Activated B cell treated with CpG ODN at 0.5 μM for 24 hours (primary cell): ENCODE results near the gene RTP3. TPM values are rescaled to one million over a fixed set of nuclear protein-coding genes. Genes with fewer than 3 reads are reported as not detected.

Experiments used
- ATAC-seq: fragments of 200-7000 bp; cut with Tn5 transposase; one replicate; pipeline ENCODE4 v1.10.0; 2021; ENCODE audit warnings: low read depth, mild to moderate bottlenecking, moderate library complexity
- CTCF ChIA-PET: fragments of 350-600 bp; sonication (Branson Sonifier 250); formaldehyde crosslinking; loops from one replicate; lab custom pipeline; 2021; ENCODE audit warnings: antibody characterized with exemption; lab: Charles Lee
- POLR2A ChIA-PET: fragments of 350-600 bp; sonication (Branson Sonifier 250); formaldehyde crosslinking; loops from one replicate; lab custom pipeline; 2021; ENCODE audit warnings: antibody characterized with exemption; lab: Charles Lee
- DNase-seq: peaks from one replicate; pipeline ENCODE4 v3.0.0; 2022
- H3K27ac Mint-ChIP-seq: one replicate; pipeline ENCODE4 v1.8.0; 2020; ENCODE audit warnings: mixed read lengths
- H3K27me3 Mint-ChIP-seq: one replicate; pipeline ENCODE4 v1.8.0; 2021; ENCODE audit warnings: mixed read lengths
- H3K36me3 Mint-ChIP-seq: one replicate; pipeline ENCODE4 v1.8.0; 2021; ENCODE audit warnings: low read depth, mixed read lengths
- H3K4me1 Mint-ChIP-seq: one replicate; pipeline ENCODE4 v1.8.0; 2021; ENCODE audit warnings: mixed read lengths
- H3K4me3 Mint-ChIP-seq: one replicate; pipeline ENCODE4 v1.8.0; 2020; ENCODE audit warnings: mild to moderate bottlenecking, mixed read lengths
- H3K9me3 Mint-ChIP-seq: one replicate; pipeline ENCODE4 v1.8.0; 2020; ENCODE audit warnings: mixed read lengths
- CTCF ChIP-seq: fragments of 200-600 bp; IDR thresholded peaks from one replicate; pipeline ENCODE4 v1.8.0; 2022; ENCODE audit warnings: antibody characterized with exemption, mild to moderate bottlenecking
- intact Hi-C: fragments of 100-400 bp; cut with micrococcal nuclease; formaldehyde crosslinking; loops from one replicate; pipeline ENCODE4 v1.15.1; 2024
- total RNA-seq: library from RNA; stranded (reverse); gene quantifications from 2 replicates; pipeline ENCODE4 v1.2.3, GENCODE V29; 2022

Gene RTP3
- total RNA-seq, 1 donor from 2014 or later: not detected

- ATAC-seq (no peak), DNase-seq (no peak)
- peaks cover 40% of the 10 kb centered on the region for H3K27me3 Mint-ChIP-seq
- H3K36me3 Mint-ChIP-seq: no peaks in the 10 kb centered on the region
- no peaks in the 10 kb centered on the region for H3K4me1 Mint-ChIP-seq
- peaks cover 8% of the 10 kb centered on the region for H3K9me3 Mint-ChIP-seq
- intact Hi-C loops: no loop called here
- no peak overlapping the region for H3K4me3 Mint-ChIP-seq
- no peak for TF ChIP-seq CTCF
- CTCF ChIA-PET: no interaction called here
- POLR2A ChIA-PET: no interaction called here
- no peak overlapping the region for H3K27ac Mint-ChIP-seq
These were observed 32.6 kb upstream of the RTP3 start for GRCh38 chr3:46465196-46465520.

GRCh38 chr3:46466273-46466672 is 31.5 kb upstream of the RTP3 start:
- POLR2A ChIA-PET: no interaction called here
- Mint-ChIP-seq H3K4me3 (no peak overlapping the region), H3K27me3 (peaks cover 35% of the 10 kb centered on the region), H3K9me3 (peaks cover 2% of the 10 kb centered on the region), H3K4me1 (no peaks in the 10 kb centered on the region), H3K27ac (no peak overlapping the region), H3K36me3 (no peaks in the 10 kb centered on the region)
- intact Hi-C loops: no loop called here
- no peak for TF ChIP-seq CTCF
- CTCF ChIA-PET: no interaction called here
- no peak for ATAC-seq
- no peak for DNase-seq

GRCh38 chr3:46466871-46467403 is 30.8 kb upstream of the RTP3 start:
- no peak for ATAC-seq
- H3K4me1 Mint-ChIP-seq: no peaks in the 10 kb centered on the region
- H3K27ac Mint-ChIP-seq: no peak overlapping the region
- DNase-seq: no peak
- intact Hi-C loops: no loop called here
- no peaks in the 10 kb centered on the region for H3K9me3 Mint-ChIP-seq
- no peak overlapping the region for H3K4me3 Mint-ChIP-seq
- POLR2A ChIA-PET: no interaction called here
- no peaks in the 10 kb centered on the region for H3K36me3 Mint-ChIP-seq
- CTCF ChIA-PET: interaction anchor here (1.3 kb wide), 1 partner anchor 21 kb away, joined by 5 read pairs; no protein-coding TSS in a partner anchor
- no peak for TF ChIP-seq CTCF
- H3K27me3 Mint-ChIP-seq: peaks cover 33% of the 10 kb centered on the region

- no peak overlapping the region for H3K27ac Mint-ChIP-seq
- POLR2A ChIA-PET: no interaction called here
- CTCF ChIA-PET: interaction anchor here (1.3 kb wide), 1 partner anchor 20 kb away, joined by 5 read pairs; no protein-coding TSS in a partner anchor
- ATAC-seq (no peak), DNase-seq (no peak)
- no peaks in the 10 kb centered on the region for H3K36me3 Mint-ChIP-seq
- no peak overlapping the region for H3K4me3 Mint-ChIP-seq
- TF ChIP-seq CTCF: no peak
- H3K27me3 Mint-ChIP-seq: peaks cover 26% of the 10 kb centered on the region
- intact Hi-C loops: no loop called here
- H3K9me3 Mint-ChIP-seq: no peaks in the 10 kb centered on the region
- no peaks in the 10 kb centered on the region for H3K4me1 Mint-ChIP-seq
These were observed 30.2 kb upstream of the RTP3 start for GRCh38 chr3:46467562-46467961.

- DNase-seq (no peak), ATAC-seq (no peak)
- intact Hi-C loops: no loop called here
- Mint-ChIP-seq H3K27me3 (peaks cover 15% of the 10 kb centered on the region), H3K4me1 (no peaks in the 10 kb centered on the region), H3K36me3 (no peaks in the 10 kb centered on the region), H3K27ac (no peak overlapping the region), H3K4me3 (no peak overlapping the region), H3K9me3 (no peaks in the 10 kb centered on the region)
- ChIA-PET POLR2A (no interaction called here), CTCF (interaction anchor here (1.2 to 1.5 kb wide), 2 partner anchors 90 to 161 kb away, joined by 3 read pairs; no protein-coding TSS in a partner anchor)
- no peak for TF ChIP-seq CTCF
These were observed 28.8 kb upstream of the RTP3 start for GRCh38 chr3:46468753-46469600.
